ENCODE data around the gene ITLN1.

Gene ITLN1

DNA sequence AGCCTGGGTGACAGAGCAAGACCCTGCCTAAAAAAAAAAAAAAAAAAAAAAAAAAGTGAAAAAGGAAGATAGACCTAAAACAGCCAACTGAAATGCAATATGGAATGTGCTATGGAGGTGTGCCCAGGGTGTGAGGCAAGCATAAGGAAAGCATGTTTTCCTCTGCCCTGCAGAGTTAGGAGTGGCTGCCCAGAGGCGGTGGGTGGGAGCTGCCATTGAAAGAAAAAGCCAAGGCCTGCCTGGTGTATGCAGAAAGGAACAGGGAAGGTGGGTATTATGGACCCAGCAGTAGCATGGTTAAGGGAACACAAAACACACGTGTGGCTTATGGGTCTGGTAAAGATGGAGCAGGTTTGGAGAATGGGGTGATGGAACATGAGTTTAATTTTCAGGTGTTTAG, 31.2 kb downstream of the ITLN1 start:
- no peak for DNase-seq

DNA sequence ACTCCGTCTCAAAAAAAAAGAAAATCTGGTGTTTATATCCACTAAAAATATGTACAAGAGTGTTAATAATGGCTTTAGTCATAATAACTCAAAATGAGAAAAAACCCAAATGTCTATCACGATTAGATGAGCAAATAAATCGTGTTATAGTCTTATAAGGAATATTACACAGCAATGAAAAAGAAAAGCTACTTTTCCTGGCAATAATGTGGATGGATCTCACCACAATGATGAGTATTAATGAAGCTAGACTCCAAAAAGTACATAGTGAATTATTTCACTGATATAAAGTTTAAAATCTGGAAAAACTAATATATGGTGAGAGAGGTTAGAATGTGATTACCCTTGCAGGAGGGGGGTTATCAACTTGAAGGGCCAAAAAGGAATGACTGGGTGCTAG, 32.0 kb downstream of the ITLN1 start:
- DNase-seq: no peak

DNA sequence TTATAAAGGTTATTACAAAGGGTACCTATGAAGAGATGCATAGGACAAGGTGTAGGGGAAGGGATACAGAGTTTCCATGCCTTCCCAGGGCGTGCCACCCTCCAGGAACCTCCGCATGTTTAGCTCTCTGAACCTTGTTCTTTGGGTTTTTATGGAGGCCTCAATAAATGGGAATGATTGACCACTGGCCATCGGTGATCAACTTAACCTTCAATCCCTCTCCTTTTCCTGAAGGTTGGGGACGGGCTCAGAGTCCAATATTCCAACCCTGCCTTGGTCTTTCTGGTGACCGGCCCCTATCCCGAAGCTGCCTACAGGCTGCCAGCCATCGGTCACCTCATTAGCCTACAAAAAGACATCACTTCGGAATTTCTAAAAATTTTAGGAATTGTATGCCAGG, 34.0 kb downstream of the ITLN1 start:
- DNase-seq: no peak

DNA sequence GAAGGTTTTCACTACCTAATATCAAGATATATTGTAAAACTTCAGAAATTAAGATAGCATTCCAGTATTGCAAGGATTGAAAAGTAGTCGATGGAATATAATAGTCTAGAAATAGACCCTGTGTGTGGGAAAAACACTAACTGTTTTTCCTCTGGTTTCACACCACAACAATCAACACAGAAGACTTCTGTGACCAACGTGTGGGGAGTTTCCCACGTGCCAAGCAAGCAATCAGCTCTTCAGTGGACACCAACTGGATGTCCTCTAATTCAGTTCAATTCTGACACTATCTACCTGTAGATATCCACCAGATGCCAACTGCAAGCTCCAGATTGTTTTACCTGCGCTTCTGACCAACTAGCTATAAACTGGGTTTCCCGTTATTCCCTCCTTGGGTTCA, 34.4 kb downstream of the ITLN1 start:
- DNase-seq: no peak

DNA sequence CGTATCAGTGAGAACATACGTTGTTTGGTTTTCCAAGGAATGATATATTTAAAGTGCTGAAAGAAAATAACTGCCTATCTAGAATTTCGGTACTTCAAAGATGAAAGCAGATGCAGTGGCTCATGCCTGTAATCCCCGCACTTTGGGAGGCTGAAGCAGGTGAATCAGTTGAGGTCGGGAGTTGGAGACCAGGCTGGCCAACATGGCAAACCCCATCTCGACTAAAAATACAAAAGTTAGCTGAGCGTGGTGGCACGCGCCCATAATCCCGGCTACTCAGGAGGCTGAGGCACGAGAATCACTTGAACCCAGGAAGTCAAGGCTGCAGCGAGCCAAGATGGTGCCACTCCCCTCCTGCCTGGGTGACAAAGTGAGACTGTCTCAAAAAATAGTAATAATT, 38.7 kb downstream of the ITLN1 start:
- no peak for DNase-seq

DNA sequence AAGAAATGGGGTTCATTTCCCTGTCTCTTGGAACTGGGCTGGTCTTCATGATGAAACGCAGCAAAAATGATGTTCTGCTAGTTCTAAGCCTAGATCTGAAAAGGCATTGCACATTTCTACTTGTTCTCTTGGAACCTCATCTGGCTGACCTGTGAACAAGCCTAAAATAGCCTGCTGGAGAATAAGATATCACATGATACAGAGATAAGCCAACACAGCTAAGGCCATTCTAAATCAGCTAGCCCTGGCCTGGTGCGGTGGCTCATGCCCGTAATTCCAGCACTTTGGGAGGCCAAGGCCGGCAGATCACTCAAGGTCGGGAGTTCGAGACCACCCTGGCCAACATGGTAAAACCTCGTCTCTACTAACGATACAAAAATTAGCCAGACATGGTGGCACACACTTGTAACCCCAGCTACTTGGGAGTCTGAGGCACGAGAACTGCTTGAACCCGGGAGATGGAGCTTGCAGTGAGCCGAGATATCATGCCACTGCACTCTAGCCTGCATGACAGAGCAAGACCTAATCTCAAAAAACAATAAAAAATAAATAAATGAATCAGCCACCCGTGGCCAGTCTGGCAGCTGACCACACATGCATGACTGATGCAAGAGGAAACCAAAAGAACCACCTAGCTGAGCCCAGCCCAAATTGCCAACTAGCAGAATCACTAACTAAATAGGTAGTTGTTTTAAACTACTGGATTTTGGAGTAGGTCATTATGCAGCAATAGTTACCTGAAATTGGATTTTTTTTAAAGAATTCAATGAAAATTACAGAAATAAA, 40.3 kb downstream of the ITLN1 start:
- no peak for DNase-seq

DNA sequence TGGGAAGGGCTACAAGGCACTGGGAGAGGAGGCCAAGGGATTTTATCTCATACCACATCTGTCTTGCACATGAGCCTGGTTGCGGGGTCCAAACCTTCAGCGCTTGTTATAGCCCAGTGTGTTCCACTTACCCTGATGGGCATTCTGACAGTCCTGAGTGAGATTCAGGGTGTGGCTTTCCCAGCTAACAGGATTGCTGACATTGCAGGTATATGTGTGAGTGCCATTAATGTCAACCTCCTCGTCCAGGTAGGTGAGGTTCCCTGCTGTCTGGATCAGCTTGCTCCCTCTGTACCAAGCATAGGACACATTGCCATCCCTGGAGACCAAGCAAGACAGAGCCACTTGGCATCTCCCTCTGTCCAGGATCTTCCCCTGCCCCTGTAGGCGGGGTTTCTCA, 43.9 kb downstream of the ITLN1 start:
- DNase-seq: no peak

DNA sequence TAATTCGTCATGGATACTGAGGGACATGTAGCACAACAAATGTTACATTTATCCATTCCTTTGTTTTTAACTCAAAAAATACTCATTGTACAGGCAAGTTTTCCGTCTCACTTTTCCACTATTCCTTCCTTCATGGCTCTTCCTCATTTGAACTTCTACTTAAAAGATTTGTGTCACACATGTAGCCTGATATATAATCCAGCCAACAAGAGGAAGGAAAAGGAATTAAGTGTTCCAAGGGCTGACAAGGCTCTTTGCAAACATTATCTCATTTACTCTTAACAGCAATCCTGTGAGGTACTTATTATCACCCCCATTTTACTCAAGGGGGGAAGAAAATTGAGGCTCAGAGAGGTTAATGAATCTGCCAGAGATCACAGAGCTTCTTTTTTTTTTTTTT, 45.2 kb downstream of the ITLN1 start:
- no peak for DNase-seq

DNA sequence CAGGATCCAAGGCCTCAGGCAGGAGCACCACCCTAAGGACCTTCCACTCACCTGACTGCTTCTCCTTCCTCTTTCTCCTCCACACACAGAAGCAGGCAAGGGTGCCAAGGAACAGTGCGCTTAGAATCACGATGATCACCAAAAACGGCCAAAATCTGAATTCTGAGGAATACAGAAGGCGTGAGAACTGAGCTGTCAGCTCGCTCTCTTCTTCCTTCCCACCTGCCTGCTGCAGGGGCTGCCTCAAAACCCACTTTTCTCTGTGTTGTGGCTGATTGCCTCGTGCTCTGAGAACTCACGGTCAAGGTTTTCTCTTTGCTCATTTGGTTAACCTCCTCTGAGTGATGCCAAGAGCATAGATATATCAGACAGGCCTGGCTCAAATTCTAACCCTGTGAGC, 46.1 kb downstream of the ITLN1 start:
- no peak for DNase-seq

DNA sequence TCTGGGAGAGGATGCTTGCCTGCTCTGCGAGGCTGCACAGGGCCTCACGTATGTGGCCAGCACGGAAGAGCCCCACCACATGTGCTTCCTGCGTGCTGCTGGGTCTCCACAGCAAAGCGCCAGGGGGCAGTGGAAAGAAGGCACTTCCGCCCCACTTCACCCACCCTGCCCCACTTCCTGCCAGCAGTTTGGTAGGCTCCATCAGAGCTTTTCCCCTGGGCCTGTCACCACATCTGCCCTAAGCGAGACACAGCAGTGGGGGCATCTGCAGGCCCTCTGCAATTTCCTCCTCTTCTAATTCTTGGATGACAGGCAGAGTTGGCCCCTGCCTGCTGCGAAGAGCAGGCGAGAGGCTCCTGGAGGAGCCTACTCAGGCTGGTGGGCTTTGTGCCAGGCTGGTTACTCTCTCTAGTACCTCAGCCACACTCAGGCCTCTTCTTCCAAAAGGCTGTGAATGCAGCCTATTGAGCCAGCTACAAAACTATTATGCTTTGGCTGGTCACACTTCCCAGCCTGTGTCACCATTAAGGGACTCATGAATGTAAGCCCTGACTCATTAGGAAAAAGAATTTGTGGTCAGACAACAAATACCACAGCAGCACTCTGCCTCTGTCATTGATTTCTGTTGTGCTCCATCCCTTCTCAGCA, 47.3 kb downstream of the ITLN1 start:
- DNase-seq: peak; percentile 88

DNA sequence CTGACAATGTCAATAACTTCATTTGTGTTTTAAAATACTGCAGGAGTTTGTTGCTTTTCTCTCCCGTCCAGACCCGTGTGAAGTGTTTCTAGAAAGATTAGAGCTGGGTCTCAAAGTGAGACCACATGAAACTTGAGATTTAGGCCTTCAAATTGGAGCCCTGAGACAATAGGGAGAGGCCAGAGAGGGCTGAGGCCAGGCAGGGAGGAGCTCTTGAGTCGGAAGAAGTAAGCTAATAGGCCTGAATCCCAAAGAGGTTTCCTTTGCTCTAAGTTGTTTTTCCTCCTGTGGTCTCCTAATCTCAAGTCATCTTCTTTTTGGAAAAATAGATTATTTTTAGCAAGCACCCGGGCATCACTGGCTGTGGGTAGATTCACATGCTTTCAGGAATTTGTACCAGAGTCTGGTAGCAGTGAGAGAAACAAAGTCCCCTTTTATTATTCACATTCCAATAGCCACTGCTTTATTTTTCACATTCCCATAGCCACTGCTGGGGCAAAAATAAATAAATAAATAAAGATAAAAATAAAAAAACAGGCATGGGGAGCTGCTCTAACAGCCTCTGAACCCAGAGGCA, 47.9 kb downstream of the ITLN1 start:
- DNase-seq: no peak

DNA sequence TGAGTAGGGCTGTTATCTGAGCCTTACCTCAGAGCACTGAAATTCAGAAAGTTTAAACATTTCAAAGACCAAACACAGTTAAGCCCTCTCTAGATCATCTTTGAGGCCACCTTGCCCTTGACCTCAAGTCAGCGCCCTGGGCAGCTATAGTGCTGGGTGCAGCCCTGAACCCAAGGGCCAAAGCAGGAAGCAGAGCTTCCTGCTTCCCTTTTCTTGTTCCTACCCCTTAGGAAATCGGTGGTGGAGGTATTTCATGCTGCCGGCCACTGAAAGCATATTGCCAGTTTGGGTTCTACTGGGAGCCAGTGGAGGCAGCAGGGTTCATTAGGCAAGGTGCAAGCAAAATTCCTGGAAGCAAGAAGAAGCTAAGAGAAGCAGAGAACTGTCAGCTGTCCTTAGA, 48.4 kb downstream of the ITLN1 start:
- DNase-seq: no peak

DNA sequence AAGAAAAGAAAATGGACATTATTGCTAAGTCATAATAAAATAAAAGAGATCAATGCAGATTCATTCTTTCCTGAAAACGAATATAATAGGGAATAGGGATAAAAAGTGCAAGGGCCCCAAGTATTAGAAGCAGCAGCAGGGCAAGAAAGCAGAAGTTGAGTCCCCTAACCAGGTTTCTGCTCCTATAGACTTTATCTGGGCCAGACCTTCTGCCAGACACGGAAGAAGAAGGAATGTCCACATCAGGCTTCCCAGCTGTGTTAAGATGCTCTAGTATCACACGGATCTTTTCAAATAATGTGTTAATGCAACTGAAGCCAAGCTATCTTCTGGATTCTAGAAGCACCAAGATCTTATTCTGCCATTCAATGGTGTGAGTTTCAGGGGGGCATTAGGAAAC, 49.2 kb downstream of the ITLN1 start:
- DNase-seq: no peak

DNA sequence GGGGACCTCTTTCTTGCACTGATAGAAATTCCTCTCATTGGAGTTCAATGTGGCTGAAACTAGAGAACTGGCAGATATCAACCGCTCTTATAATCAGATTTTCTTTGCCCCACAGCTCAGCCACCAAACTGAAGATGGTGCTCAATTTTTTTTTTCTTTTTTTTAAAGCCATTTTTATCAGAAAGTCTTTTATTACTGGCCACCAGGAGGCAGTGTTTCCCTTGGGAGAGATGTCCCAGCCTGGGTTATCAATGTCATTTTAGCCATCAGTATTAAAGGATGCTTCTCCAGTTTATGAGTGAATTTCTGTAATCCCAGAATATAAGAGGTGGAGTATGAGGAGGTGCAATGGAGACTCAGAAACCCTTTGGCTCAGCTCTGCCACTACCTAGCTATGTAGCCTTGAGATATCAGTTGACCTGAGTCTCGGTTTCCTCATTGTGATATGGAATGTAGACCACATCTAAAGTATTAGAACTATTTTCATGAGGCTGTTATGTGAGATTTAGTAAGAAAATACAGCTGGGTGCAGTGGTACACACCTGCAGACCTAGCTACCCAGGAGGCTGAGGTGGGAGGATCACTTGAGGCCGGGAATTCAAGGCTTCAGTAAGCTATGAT, 49.9 kb downstream of the ITLN1 start:
- DNase-seq: peak; percentile 30

DNA sequence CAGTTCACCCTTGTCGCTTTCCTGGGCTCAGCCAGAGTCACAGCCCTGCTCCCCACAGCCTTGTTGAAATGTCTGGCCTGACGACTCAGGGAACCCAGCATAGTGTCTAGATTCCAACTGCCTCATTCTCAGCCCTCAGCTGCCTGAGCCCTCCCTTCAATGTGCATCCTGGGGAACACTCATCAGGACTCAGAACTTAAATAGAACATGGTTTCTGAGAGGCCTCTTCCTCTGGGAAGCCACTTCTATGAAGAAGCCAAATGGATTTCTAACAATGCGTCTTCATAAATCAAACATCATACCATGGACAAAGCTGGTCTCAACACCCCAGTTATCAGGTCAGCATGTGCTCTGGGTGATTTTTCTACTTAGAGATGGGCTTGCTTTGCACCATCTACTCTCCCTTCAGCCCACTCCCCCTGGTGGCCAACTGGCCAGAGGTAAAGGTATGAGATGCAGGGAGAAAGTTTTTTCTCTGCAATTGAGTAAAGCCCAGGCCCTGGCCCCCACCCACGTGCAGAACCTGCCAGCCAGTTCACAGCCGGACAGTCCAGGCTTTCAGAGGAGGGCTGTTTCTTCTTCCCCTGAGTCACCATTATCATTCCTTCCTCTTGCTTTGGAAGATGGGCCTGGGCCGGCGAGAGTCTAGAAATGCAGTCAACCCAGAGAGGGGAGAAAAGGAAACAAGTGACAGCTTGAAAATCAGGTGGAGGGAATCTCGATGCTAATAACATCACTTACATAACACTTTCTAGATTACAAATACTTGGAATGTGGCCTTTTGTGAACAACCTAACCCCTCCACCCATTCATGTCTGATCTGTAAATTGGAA, 54.4 kb downstream of the ITLN1 start:
- peak; percentile 46 for DNase-seq

DNA sequence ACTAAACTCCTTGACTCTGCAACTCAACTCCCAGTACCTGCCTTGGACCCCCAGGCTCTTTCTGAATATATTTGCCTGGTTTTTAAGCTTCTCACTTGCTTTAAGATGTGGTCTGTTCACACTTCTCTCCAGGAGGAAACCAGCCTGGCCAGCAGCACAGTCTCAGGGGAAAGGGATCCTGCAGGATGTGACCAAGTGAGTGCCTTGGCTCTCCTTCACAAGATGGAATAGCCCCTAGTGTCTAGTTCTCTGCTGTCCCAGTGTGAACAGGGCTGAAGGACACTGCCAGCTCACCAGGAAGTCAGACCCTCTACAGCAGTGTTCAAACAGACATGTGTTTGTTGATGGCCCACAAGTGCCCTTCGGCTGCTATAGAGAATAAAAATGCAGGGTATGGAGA, 55.2 kb downstream of the ITLN1 start:
- no peak for DNase-seq

DNA sequence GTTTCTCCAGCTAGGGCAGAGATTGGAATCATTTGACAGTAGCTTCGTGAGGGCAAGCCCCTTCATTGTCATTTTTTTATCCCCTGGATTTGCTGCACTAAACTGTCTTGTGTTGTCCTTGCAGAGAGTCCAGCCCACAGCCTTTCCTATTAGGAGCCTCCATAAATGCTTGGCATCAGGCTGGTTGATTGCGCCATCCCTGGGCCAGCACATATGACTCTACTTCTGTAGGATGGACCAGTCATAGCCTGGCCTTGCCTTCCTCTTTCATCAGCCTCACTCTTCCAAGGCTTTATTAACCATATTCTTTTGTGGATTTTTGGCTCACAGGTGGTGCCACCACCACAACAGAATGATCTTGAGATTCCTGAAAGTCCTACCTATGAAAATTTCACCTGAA, 57.6 kb downstream of the ITLN1 start:
- no peak for DNase-seq

DNA sequence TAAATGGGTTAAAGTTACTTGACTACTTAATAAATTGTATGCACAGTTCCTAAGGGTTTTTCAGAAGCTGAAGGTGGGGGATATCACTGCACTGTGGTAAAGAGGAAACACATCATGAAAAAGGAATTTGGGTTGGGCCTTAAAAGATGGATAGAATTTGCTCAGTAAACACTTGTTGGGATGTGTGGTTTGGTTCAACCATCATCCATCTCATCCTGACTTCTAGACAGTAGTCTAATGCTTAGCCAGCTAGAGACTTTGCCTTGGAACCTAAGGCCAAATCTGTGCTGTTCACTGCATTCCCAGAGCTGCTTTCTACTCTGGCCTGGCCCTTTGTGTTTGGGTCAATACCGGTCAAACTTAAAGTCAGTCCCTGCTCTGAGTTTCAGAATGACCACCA, 58.4 kb downstream of the ITLN1 start:
- DNase-seq: no peak
